Measurements from ENCODE around the gene SLC12A5.

- TF ChIP-seq CTCF (conservative IDR thresholded peaks at IDR 0.05 in 1 of 2, IDR thresholded peaks at IDR 0.05 in 1 of 2; ENCODE audit: low read depth in 1 of 2, low read length in 2 of 2) (no peak), EZH2 (IDR thresholded peaks at IDR 0.05; ENCODE audit: low read length, missing control alignments) (peak; percentile 81)
Observed at GRCh38 chr20:46031014-46031569, 2.1 kb downstream of the SLC12A5 start.
